GM19372 (cell line): ENCODE results near the gene SLC7A9.

Source experiments
- ATAC-seq: cut with Tn5 transposase; IDR thresholded peaks from one replicate; pipeline ENCODE4 v1.9.1; 2021; ENCODE audit warnings: mild to moderate bottlenecking, low read depth, moderate library complexity; ENCODE audit not compliant: unreplicated experiment

Gene SLC7A9

DNA sequence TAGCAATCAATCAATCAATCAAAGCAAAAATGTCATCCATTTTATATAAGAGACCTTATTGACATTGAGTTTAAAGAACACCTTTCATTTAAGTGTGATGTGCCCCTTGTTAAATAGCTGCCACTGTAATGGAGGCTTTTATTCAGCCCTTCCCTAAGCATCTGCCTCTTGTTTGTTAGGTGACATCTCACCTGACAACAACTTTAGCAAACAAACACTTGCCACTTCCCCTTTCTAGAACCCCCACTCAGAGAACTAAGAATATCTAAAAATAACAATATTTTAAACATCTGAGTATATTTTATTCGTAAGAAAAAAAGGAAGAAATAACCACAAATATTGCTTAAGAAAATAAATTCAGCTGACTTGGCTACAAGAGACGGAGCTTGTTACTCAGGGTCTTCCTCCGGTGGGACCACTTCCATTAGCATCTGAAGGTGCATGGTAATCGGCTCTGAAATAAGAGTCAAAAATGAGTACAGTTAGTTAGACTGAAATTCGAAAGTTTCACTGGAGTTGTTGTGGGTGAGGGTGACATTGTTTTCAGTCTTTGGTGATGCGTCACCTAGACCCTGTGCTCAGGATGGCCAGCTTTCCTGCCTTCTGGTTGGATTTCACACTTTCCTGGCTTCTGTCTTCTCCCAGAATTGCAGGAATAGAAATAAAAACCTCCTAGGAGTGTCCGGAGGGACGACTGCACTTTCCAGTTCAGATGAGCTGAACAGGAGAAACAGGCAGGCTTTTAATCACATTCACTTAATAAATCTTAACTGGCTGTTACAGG lies 39.1 kb downstream of the SLC7A9 start:
- ATAC-seq, result no peak

DNA sequence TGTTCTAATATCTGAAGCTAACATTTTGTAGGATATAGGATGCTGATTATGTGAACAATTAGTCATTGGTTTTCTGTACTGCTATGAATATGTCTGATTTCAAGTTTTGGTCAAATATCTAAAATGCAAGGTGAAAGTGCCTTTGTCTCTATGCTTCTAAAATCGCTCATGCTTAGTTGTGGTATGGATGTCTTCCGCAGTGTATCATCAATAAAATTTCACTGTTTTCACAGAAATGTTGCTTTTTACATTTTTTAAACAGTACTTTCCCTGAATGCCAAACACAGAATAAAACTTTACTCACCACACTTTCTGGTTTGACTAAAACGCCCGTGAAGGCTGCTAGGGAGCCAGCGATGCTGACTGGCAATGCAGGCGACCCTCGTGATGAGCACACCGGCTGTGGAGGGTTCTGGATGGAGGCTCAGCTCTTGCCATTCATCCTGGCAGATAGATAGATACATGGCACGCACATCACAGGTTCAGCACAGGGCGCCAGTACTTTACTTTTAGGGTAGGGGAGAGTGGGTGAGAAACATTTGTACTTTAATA lies 40.1 kb downstream of the SLC7A9 start:
- ATAC-seq, result no peak

DNA sequence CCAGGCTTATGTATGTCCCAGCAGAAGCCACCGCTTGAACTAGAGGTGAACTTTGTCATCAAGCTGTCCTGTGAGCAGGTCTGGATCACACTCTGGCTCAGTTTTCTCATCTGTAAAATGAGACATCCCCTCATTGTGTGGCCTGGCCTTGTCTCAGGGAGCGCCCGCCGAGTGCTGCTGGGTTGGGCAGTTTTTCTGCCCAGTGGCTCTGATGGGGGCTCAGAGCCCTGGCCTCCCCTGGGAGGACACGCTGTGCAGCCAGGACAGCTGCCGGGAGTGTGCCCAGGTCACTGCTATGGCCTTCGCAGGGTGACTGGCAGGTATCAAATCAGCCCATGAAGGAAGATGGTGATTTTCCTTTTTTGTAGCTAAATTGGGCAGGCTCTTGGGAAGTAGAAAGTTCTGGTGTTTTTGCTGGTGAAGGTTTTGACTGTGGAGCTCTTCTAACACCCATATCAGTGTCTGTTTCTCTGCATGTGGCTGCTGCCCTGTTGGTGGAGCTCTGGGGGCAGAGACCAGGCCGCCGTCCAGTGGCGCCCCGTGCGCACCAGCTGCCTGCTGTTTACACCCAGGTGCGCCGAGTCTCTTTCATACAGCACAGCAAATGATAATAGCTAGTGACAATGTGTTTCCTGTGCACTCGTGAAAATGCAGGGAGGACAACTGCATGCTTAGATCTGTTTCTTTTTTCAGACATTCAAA lies 40.8 kb downstream of the SLC7A9 start:
- no peak for ATAC-seq

GRCh38 chr19:32828139-32828538 lies 41.4 kb downstream of the SLC7A9 start:
- ATAC-seq, result no peak

- ATAC-seq, result no peak
Measured at GRCh38 chr19:32824916-32825608, 44.5 kb downstream of the SLC7A9 start.

DNA sequence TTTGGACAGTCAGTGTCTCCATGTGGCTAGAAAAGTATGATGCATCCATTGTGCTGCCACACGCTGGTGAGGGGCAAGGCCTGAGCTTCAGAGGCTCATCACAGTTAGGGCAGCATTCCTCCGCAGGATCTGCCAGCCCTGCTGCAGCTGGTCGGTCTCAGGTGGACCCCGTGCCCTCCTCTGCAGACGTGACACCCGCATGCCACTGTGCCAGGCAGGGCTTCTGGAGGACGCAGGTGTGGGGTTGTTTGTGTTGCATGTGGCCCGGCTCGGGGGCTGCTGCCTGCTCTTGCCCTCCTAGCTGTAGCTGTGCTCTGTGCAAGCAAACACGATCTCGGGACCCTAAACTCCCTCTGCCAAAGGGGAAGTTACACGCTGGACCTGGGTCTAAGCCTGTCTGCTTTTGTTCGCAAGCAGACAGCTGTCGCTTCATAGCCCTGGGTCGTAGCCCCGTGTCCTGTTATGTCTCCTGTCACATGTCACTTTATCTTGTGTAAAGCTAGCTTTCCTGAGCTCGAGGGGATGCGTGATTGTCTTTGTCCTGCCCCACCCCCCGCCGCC lies 45.3 kb downstream of the SLC7A9 start:
- ATAC-seq, result no peak

DNA sequence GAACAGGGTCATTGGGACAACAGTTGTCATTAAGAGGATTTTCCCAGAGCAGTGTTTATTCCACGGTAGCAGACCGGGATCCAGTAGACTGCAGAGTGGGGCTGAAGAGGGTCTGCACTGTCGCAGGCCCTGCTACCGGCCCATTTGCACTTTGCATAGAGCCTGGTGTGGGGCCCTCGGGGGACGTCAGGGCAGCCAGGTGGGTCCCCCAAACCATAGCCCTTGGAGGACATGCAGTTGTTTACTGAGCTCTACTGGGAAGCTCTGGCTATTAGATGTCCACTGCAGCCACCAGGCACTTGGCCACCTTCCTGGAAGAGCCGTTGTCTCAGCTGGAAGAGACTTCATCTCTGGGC lies 45.8 kb downstream of the SLC7A9 start:
- no peak for ATAC-seq

GRCh38 chr19:32822916-32823746 lies 46.4 kb downstream of the SLC7A9 start:
- no peak for ATAC-seq

DNA sequence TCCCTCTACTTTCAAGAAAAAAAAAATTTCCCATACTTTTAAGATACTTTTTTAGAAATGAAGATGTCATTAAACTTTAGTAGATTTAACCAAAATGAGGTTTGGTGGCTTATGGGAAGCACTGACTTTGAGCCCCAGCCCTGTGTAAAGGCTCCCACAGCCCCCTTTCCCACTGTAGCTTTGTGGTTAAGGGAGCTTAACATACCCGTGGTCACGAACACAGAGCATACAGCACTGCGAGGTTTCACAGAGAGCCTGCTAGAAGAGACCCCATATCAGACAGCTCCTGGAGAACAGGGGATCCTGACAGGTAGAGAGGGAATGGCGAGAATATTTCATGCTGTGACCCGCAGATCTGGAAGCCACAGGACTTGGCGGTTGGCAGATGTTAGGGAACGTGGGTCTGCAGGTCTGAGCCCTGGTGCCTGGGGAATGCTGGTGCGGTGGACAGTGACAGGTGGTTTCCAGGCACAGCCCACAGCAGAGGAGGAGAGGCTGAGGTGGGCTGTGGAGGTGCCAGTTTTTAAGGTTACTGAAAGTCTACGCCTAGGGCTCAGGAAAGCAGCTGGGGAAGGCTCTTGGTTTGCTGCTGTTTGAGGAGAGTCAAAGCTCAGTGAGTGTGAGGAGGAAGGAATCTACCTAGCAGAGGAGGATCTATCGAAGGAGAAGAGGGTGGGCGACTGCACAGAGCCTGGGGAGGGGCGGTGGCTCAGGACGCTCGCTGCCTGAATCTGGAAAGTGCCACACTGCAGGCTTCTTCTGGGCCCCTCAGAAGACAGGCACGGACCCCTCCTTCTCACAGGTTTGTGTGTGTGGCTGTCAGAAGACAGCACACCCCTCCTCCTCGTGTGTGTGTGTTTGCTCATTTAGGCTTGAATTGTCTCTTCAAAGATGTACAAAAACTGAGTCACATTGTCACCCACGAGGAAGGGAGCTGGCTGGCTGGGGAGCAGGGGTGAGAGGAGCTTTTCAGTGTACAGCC lies 49.9 kb downstream of the SLC7A9 start:
- no peak for ATAC-seq

DNA sequence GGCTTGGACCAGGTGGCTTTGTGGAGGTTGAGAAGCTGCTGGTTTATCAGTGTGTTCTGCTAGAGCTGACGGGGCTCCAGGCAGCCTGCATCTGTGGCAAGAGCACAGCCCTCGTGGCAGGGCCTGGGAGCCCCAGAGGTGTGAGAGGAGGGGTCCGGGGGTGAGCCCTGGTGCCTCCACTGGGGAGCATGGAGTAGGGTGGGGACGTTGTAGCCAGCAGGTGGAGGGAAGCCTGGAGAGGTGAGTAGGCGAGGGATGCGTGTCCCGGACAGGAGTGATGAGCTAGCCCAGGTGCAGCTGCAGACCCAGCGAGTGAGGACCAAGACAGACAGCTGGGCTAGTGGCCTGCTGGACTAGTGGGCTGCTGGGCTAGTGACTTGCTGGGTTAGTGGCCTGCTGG lies 51.0 kb downstream of the SLC7A9 start:
- ATAC-seq, result no peak

- no peak for ATAC-seq
Measured at GRCh38 chr19:32817569-32818476, 51.7 kb downstream of the SLC7A9 start.

GRCh38 chr19:32816555-32817099 lies 52.9 kb downstream of the SLC7A9 start:
- no peak for ATAC-seq

DNA sequence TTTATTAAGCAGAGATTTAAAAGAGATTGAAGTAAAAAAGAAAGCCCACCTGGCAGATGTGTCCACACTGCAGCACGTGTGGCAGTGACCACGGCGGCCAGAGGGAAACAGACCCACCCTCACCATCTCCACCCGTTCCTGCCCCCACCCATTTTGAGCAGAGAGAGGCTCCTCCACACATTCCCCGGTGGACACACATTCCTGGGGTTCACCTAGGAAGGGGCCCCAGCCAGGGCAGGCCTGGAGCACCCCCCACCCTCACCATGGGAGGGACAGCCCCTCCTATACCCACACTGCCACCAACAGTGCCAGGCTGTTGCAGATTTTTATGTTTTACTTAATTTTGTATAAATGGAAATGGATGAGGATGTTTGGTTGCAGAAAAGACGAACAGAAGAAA lies 54.9 kb downstream of the SLC7A9 start:
- ATAC-seq, result no peak

GRCh38 chr19:32813862-32814425 lies 55.6 kb downstream of the SLC7A9 start:
- ATAC-seq, result no peak

- no peak for ATAC-seq
Measured at GRCh38 chr19:32812571-32812970, 57.0 kb downstream of the SLC7A9 start.

DNA sequence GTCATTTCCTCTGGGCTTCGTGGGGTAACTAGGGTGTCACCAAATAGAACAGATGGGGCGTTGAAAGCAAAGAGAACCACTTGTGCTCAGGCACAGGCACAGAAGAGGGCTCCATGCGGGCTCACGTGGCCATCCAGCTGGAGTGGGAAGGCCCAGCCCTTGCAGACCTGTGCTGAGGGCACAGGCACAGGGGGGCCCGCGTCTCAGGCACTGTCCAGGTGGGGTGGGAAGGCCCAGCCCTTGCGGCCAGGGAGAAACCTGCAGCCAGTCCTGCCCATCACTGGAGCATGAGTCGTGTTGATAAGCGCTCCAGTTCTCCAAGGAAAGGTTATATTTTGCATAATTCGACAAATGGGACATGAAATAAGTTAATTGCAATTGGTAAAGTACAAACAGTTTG lies 57.5 kb downstream of the SLC7A9 start:
- ATAC-seq, result no peak

DNA sequence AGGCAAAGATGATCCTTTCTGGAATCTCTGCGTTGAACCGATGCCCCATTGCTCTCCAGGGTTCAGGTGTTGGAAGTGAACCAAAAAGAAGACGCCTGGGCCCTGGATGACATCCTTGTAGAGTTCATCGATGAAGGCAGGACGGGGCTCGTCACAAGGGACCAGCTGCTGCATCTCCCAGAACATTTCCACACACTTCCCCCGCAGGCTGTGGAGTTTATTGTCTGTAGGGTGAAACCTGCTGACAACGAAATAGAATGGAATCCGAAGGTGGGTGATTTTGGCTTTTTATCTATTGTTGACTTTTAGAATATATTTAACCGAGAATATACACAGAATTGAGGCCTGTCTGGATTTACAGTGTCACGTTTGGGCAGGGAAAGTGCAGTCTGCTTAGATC lies 58.4 kb downstream of the SLC7A9 start:
- ATAC-seq, result no peak
